GM12878 (cell line): Measurements from ENCODE around the gene OTULIN. TPM values are rescaled to one million over a fixed set of nuclear protein-coding genes. Genes with fewer than 3 reads are reported as not detected.

Experiments used
- BMI1 ChIP-seq: fragments of 450-650 bp; IDR thresholded peaks from 2 replicates; pipeline ENCODE4 v1.6.1; 2016; ENCODE audit warnings: mild to moderate bottlenecking, moderate library complexity, borderline replicate concordance
- CHD4 ChIP-seq: fragments of 200-600 bp; sonication (generic); IDR thresholded peaks from 2 replicates; pipeline ENCODE4 v1.6.1; 2016; ENCODE audit warnings: mild to moderate bottlenecking
- EGR1 ChIP-seq, 2 experiments: IDR thresholded peaks; 1 replicate in 1 of 2; 2 replicates in 1 of 2; pipeline ENCODE4 v1.6.1; 2011 to 2012; ENCODE audit warnings: low read depth in 2 of 2, low read length in 2 of 2, borderline replicate concordance in 1 of 2, mild to moderate bottlenecking in 1 of 2, moderate library complexity in 1 of 2
- GATAD2B ChIP-seq: fragments of 450-650 bp; conservative IDR thresholded peaks from 2 replicates; pipeline ENCODE4 v1.6.1; 2017; ENCODE audit warnings: low read depth, mild to moderate bottlenecking, moderate library complexity
- HCFC1 ChIP-seq: fragments of 150-350 bp; IDR thresholded peaks from 2 replicates; pipeline ENCODE4 v1.6.1; 2014; ENCODE audit warnings: low read length
- HDAC2 ChIP-seq: fragments of 200-600 bp; sonication (generic); IDR thresholded peaks from 2 replicates; pipeline ENCODE4 v1.6.1; 2017
- IRF5 ChIP-seq: fragments of 450-650 bp; IDR thresholded peaks from 2 replicates; pipeline ENCODE4 v1.6.1; 2017; ENCODE audit warnings: borderline replicate concordance
- JUND ChIP-seq: IDR thresholded peaks from 2 replicates; pipeline ENCODE4 v1.6.1; 2012; ENCODE audit warnings: low read depth, mild to moderate bottlenecking, low read length, improper control_type of control experiment, moderate library complexity
- MEF2B ChIP-seq: fragments of 450-650 bp; IDR thresholded peaks from 2 replicates; pipeline ENCODE4 v1.6.1; 2018; ENCODE audit warnings: mild to moderate bottlenecking, moderate library complexity; ENCODE audit not compliant: partially characterized antibody, poor library complexity, severe bottlenecking
- MYC ChIP-seq: IDR thresholded peaks from 2 replicates; pipeline ENCODE4 v1.6.1; 2011; ENCODE audit warnings: mild to moderate bottlenecking, low read length, moderate library complexity, inconsistent platforms; ENCODE audit not compliant: insufficient read depth, insufficient replicate concordance, insufficient read length, severe bottlenecking
- NBN ChIP-seq: fragments of 450-650 bp; IDR thresholded peaks from 2 replicates; pipeline ENCODE4 v1.6.1; 2016
- NFYB ChIP-seq: IDR thresholded peaks from 2 replicates; pipeline ENCODE4 v1.6.1; 2011; ENCODE audit warnings: low read depth, mild to moderate bottlenecking, low read length, improper control_type of control experiment, moderate library complexity; ENCODE audit not compliant: insufficient read depth
- POLR2AphosphoS2 ChIP-seq: IDR thresholded peaks from 2 replicates; pipeline ENCODE4 v1.6.1; 2011; ENCODE audit warnings: low read depth, mild to moderate bottlenecking, low read length, improper control_type of control experiment, moderate library complexity
- RAD21 ChIP-seq: IDR thresholded peaks from 2 replicates; pipeline ENCODE4 v1.6.1; 2011; ENCODE audit warnings: mild to moderate bottlenecking, low read depth, low read length, moderate library complexity; ENCODE audit not compliant: insufficient read depth
- RAD51 ChIP-seq: fragments of 450-650 bp; IDR thresholded peaks from 2 replicates; pipeline ENCODE4 v1.6.1; 2016; ENCODE audit warnings: moderate library complexity, mild to moderate bottlenecking, inconsistent platforms
- ZNF274 ChIP-seq: IDR thresholded peaks from one replicate; pipeline ENCODE4 v1.8.0; 2011; ENCODE audit not compliant: insufficient read length, insufficient read depth
- ZNF592 ChIP-seq: fragments of 450-650 bp; IDR thresholded peaks from 2 replicates; pipeline ENCODE4 v1.6.1; 2017; ENCODE audit warnings: mild to moderate bottlenecking, moderate library complexity
- polyA plus RNA-seq, 11 experiments: library from polyadenylated mRNA; depleted of rRNA in 4 of 11; unstranded in 6 of 11; stranded (reverse) in 5 of 11; fragments of >200 nt; fragmentation: Nextera tagmentation in 4 of 11; fragmentation: Illumina TruSeq in 1 of 11; extraction: Ambion mirVana in 4 of 11; extraction: Trizol in 1 of 11; gene quantifications; 1 replicate in 1 of 11; 2 replicates in 10 of 11; pipeline versions ENCODE4 v1.2.1 to v1.2.3, GENCODE V29; 2011 to 2016; ENCODE audit warnings: inconsistent platforms in 2 of 11, missing spikeins in 2 of 11, low read depth in 1 of 11
- total RNA-seq, 4 experiments: library from RNA; depleted of rRNA in 3 of 4; stranded (reverse); fragments of >200 nt in 3 of 4; fragmentation: Illumina TruSeq in 1 of 4; extraction: Trizol in 1 of 4; gene quantifications; 2 replicates each; pipeline versions ENCODE4 v1.2.1 to v1.2.3, GENCODE V29; 2013 to 2021
- TF ChIP-seq, protein P1 (sequence below): fragments of 450-650 bp; IDR thresholded peaks from 2 replicates; pipeline ENCODE4 v1.6.1; 2016; ENCODE audit warnings: mild to moderate bottlenecking
- TF ChIP-seq, protein P2 (sequence below): IDR thresholded peaks from 2 replicates; pipeline ENCODE4 v1.6.1; 2011; ENCODE audit warnings: borderline replicate concordance, low read depth, mild to moderate bottlenecking, moderate library complexity, mixed read lengths, low read length; ENCODE audit not compliant: insufficient read depth; ENCODE audit errors: extremely low read length
- TF ChIP-seq, protein P3 (sequence below): IDR thresholded peaks from 2 replicates; pipeline ENCODE4 v1.6.1; 2012; ENCODE audit warnings: low read depth, low read length, improper control_type of control experiment

Gene OTULIN
- total and polyA plus RNA-seq, 10 of the 15 experiments (the other 5 are each of a cell fraction or from before 2014, with no cell fraction given) = 6.6 to 70.5 (median 28.7) TPM

DNA sequence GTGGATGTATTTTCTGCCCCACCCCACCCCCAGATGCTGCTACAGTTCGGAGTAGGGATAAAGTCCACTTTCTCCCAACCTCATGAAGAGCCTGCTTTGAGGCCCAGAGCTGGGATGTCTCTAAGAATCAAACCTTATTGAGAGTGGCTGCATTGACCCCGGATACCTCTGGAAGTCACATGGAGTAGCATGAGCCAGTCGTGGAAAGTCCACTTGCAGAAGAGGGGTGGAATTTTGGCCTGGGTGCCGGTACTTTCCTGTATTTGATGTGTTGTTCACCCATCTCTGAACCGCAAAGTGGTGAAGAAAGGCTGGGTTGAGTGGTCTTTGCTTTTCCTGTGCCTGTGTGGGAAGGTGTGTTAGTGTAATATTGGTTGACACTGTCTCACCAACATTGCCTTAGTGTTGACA is 3.7 kb downstream of the OTULIN start (continued):
- TF ChIP-seq POLR2AphosphoS2 (no peak), RAD51 (peak; percentile 41; the same call in 1 of the 2 replicates), ZNF592 (no peak), CHD4 (no peak), HCFC1 (no peak), GATAD2B (no peak; the same call in 1 of the 2 replicates), IRF5 (no peak; the same call in 1 of the 2 replicates), ZNF274 (no peak), NBN (0 out of 2 replicates have a peak, but pooled peaks have one; percentile 20), BMI1 (no peak; the same call in 1 of the 2 replicates), NFYB (no peak), EGR1 (IDR thresholded peaks at IDR 0.05; ENCODE audit: borderline replicate concordance in 1 of 2, low read depth in 2 of 2, low read length in 2 of 2) (no peak), RAD21 (no peak), MYC (no peak), JUND (no peak), HDAC2 (no peak), MEF2B (no peak)
- TF ChIP-seq, protein P1, sequence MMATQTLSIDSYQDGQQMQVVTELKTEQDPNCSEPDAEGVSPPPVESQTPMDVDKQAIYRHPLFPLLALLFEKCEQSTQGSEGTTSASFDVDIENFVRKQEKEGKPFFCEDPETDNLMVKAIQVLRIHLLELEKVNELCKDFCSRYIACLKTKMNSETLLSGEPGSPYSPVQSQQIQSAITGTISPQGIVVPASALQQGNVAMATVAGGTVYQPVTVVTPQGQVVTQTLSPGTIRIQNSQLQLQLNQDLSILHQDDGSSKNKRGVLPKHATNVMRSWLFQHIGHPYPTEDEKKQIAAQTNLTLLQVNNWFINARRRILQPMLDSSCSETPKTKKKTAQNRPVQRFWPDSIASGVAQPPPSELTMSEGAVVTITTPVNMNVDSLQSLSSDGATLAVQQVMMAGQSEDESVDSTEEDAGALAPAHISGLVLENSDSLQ = no peak
- TF ChIP-seq, protein P2, sequence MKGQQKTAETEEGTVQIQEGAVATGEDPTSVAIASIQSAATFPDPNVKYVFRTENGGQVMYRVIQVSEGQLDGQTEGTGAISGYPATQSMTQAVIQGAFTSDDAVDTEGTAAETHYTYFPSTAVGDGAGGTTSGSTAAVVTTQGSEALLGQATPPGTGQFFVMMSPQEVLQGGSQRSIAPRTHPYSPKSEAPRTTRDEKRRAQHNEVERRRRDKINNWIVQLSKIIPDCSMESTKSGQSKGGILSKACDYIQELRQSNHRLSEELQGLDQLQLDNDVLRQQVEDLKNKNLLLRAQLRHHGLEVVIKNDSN = no peak
- TF ChIP-seq, protein P3, sequence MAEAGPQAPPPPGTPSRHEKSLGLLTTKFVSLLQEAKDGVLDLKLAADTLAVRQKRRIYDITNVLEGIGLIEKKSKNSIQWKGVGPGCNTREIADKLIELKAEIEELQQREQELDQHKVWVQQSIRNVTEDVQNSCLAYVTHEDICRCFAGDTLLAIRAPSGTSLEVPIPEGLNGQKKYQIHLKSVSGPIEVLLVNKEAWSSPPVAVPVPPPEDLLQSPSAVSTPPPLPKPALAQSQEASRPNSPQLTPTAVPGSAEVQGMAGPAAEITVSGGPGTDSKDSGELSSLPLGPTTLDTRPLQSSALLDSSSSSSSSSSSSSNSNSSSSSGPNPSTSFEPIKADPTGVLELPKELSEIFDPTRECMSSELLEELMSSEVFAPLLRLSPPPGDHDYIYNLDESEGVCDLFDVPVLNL = no peak
